GM12873 (cell line): ENCODE data around the gene CCNY.

ENCODE experiments used
- CTCF ChIP-seq: IDR thresholded peaks from 2 replicates; pipeline ENCODE4 v1.5.1; 2012; ENCODE audit warnings: low read depth, mild to moderate bottlenecking, moderate library complexity, low read length, control low read depth; ENCODE audit not compliant: insufficient read depth; ENCODE audit errors: missing control alignments

The CCNY gene

GRCh38 chr10:35555962-35556930 is 219.9 kb downstream of the CCNY start:
- TF ChIP-seq CTCF = no peak

- TF ChIP-seq CTCF = no peak
Observed at GRCh38 chr10:35558276-35558675, 222.0 kb downstream of the CCNY start.

GRCh38 chr10:35559416-35559815 is 223.1 kb downstream of the CCNY start:
- TF ChIP-seq CTCF = no peak

DNA sequence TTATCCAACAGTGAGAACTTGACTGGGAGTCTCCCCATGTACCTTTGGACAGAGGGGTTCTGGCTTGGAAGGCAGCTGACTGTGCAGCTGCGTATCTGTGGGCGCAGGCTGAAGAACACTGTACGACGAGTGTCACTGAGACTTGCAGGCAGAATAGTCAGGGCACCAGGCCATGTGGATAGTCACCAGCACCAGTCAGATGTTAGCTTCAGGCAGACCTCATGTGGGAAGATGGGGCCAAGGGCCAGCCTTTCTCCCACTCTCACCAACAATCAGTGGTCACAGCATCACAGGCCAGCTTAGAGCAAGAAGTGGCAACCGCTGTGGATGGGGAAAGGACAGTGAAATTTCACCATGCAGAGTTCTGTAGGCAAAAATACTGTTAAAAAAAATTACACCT is 225.4 kb downstream of the CCNY start:
- no peak for TF ChIP-seq CTCF

GRCh38 chr10:35562427-35562826 is 226.1 kb downstream of the CCNY start:
- no peak for TF ChIP-seq CTCF

GRCh38 chr10:35563261-35563891 is 227.1 kb downstream of the CCNY start:
- peak; percentile 100 for TF ChIP-seq CTCF

DNA sequence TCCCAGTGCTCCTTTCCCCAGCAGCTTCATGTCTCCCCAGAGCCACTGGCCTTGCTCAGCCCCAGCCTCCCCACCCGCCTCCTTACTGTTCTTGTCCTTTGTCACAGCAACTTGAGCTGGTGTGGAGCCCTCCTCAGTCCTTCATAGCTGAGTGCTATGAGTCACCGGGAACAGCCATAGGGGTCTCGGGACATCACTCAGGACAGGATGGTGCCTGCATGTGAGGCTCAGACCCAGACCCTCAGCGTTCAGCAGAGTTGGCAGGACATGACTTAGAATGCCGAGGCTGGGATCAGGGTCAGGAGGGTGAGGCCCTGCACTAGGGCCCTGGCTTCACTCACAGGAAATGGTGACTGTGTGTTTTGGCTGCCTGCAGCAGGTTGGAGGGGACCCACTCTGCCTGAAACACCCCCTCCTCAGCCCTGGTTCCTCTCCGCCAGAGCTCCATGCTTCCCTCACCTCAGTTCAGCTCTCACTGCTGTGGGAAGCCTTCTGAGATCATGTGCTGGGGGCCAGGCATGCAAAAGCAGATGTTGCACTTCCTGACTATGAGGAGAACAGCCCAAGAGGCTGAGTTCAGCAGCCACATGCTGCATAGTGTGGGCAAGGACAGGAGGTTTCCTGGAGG is 228.1 kb downstream of the CCNY start:
- no peak for TF ChIP-seq CTCF
